Limb (tissue), 2 donors: ENCODE results near the gene RCAN1.

ENCODE experiments used
- DNase-seq, 2 donors: peaks; one replicate each; pipeline ENCODE4 v3.0.0-alpha.2; 2016; ENCODE audit errors: extremely low spot score in 2 of 2

The RCAN1 gene

DNA sequence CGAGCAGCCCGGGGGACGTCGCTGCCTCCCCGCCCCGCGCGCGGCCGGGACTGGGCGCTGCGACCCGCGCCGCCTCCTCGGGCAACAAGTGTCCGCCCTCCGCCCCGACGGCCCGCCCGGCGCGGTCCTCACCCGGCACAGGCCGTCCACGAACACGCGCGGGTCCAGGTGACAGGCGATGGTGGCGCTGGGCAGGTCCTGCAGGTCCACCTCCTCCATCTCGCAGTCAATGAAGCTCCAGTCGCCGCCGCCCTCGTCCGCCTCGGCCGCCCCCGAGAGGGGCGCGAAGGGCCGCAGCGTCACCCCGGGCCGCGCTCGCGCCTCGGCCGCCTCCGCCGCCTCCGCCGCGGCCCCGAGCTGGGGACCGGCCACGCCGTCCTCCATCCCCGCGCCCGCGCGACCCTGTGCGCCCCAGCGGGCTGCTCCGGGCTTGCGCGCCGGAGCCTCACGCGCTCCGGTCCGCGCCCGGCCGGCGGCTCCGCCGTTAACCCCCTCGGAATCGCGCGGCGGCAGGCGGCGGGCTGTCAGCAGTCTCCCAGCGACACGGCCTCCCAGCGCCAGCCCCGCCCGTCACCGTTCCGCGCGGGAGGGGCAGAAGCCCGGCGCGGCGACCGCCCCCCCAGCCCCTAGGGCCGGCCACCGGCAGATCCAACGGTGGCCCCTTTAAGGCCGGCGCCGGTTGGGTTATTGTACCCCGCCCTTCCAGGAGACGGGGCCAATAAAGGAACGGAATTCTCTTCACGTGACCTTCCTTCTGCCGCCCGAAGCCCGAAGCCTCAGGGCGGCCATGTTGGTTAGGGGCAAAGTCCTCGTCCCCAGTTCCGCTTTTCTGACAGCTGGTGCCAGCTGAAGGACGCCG is at the start of gene RCAN1:
Gene RCAN1, minus strand, starts transcription at position 486 of the 859 bp plus-strand sequence. Its CDS starts 102 bp downstream, at position 384.
- peak; percentile 91 to 96 for DNase-seq

GRCh38 chr21:34661848-34662247 is 46.9 kb upstream of the RCAN1 start:
- DNase-seq, result no peak

DNA sequence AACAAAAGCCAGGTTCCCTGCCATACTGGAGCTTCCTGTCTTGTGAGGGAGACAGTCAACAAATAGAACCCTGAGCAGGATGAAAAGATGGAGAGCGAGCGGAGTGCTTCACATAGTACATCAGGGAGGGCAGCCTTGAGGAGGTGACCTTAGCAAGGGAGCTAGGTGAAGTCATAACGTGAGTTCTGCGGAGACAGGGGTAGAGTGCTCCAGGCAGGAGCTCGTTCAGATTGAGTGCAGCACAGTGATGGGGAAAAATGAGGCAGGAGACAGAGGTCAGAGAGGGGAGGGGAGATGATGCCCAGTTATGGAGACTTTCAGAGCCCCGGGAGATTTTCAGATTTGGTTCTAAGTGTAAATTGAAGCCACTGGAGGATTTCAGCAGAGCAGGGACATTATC is 38.6 kb upstream of the RCAN1 start:
- no peak for DNase-seq

GRCh38 chr21:34651642-34652041 is 36.7 kb upstream of the RCAN1 start:
- DNase-seq, result no peak

- no peak for DNase-seq
These were observed 36.0 kb upstream of the RCAN1 start for GRCh38 chr21:34650861-34651431.

GRCh38 chr21:34649400-34649799 is 34.5 kb upstream of the RCAN1 start:
- DNase-seq, result no peak

- DNase-seq, result no peak
These were observed 33.9 kb upstream of the RCAN1 start for GRCh38 chr21:34648739-34649297.

- no peak for DNase-seq
These were observed 32.6 kb upstream of the RCAN1 start for GRCh38 chr21:34647555-34647954.

- no peak for DNase-seq
These were observed 29.9 kb upstream of the RCAN1 start for GRCh38 chr21:34644825-34645224.

GRCh38 chr21:34642211-34643075 is 27.5 kb upstream of the RCAN1 start:
- no peak for DNase-seq

- no peak for DNase-seq
These were observed 25.9 kb upstream of the RCAN1 start for GRCh38 chr21:34640858-34641257.

DNA sequence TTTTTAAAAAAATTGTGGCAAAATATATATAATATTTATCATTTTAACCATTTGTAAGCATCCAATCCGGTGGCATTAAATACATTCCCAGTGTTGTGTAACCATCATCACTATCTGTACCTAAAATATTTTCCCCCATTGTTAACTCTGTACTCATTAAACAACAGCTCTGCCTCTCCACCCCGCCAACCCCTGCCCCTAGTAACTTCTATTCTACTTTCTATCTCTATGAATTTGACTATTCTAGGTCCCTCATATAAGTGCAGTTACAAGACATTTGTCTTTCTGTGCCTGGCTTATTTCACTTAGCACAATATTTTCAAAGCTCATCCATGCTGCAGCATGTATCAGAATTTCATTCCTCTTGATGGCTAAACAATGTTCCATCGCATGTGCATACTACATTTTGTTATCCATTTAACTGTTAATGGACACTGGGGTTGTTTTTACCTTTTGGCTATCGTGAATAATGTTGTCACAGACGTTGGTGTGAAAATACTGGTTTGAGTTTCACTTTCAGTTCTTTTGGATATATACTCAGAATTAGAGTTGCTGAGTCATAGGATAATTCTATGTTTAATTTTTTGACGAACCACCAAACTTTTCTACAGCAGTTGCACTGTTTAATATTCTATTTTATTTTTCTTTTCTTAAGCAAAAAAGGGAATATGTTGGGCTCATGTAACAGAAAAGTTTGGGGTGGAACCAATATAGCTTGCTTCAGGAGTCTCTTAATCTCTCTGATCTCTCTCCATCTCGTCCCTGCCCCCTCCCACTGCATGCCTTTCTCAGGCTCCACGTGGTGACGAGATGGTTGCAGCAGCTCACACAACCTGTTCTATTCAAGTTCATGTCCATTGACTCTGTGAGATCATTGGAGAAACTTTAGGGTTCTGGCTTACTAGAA is 25.2 kb upstream of the RCAN1 start:
- DNase-seq, result no peak

GRCh38 chr21:34639250-34639649 is 24.3 kb upstream of the RCAN1 start:
- no peak for DNase-seq

- no peak for DNase-seq
These were observed 22.0 kb upstream of the RCAN1 start for GRCh38 chr21:34636961-34637360.

GRCh38 chr21:34635307-34635706 is 20.4 kb upstream of the RCAN1 start:
- no peak for DNase-seq

- DNase-seq, result no peak
These were observed 17.6 kb upstream of the RCAN1 start for GRCh38 chr21:34632498-34632897.

- peak; percentile 33 to 70 for DNase-seq
These were observed 15.7 kb upstream of the RCAN1 start for GRCh38 chr21:34630536-34631143.

DNA sequence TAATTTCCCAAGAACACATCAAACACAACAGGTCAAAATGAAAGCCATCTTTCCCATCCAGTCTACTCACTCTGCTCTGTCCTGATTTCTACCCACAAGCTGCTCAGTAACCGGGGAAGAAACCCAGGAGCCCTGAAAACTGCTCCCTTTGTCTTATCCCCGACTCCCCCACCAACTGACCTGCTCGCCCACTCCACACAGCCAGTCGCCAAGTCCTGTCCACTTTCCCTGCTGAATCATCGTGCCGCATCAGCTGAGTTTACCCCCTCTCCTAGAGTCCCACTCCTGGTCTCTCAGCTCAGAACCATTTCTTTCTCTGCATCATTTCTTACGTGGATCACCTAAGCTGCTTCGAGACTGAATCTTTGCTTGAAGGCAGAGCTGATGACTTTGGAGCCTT is 11.2 kb upstream of the RCAN1 start:
- DNase-seq, result no peak

DNA sequence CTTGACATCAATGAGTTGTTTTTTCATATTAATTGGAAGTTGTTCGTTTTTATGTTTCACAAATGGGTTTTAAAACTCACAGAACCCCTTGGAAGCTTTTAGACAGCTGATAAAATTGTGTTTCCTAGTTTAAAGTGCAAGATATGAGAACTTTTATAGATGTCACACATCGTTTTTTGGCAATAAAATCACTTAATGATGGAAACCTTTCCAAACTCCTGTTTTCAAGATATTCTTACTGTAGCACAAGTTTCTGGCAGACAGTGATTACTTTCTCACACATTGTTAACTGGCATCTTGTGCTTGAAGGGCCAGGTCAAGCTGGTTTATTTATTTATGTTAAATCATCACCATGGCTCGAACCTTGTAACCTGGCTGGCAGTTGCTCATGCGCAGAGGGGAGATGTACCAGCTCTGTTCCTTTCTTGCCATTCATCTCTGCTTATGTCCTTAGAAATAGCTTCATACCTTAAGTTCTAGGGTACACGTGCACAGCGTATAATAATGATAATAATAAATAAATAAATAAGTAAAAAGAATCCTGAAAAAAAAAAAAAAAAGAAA is 10.2 kb upstream of the RCAN1 start:
- no peak for DNase-seq

DNA sequence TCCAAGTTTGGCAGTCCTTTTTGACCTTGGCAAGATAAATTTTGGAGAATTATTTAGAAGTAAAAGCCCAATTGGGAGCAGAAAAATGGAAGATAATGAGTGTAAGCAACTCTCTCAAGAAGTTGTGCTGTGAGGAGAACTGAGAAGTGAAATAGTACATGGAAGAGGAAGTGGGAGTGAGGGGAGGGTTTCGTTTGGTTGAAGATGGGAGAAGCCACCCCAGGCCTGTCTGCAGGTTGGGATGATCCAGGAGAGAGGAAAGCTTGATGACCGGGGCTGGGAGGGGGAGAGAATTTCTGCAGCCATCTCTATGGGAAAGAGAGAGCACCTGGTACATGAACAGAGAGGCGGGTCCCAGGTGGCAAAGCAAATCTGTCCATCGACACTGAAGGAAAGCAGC is 8.6 kb upstream of the RCAN1 start:
- DNase-seq, result no peak
